ENCODE measurements around the gene DOCK10.

DOCK10 gene

GRCh38 chr2:224999754-225000153 lies 42.5 kb downstream of the DOCK10 start:
- no peaks in the 10 kb centered on the region for H3K27me3 ChIP-seq (ENCODE audit: control insufficient read depth, insufficient read depth, low read length, poor library complexity, severe bottlenecking)
- H3K4me3 ChIP-seq (ENCODE audit: insufficient read depth, low read depth, low read length), result no peak overlapping the region
- 89 to 95% methylated on average over 3 of the region's 3 CpGs for WGBS, 2 experiments
- H3K36me3 ChIP-seq (ENCODE audit: control insufficient read depth, insufficient read depth, low read length), result no peaks in the 10 kb centered on the region
- H3K27ac ChIP-seq (ENCODE audit: insufficient read depth, low read depth, low read length, poor library complexity, severe bottlenecking), result no peak overlapping the region
- H3K9me3 ChIP-seq (ENCODE audit: control insufficient read depth, low read length), result no peaks in the 10 kb centered on the region
- no peaks in the 10 kb centered on the region for H3K4me1 ChIP-seq (ENCODE audit: control insufficient read depth, insufficient read depth, low read length)

- 92 to 94% methylated on average over 1 of the region's 1 CpG for WGBS, 2 experiments
- no peaks in the 10 kb centered on the region for H3K9me3 ChIP-seq (ENCODE audit: control insufficient read depth, low read length)
Measured at GRCh38 chr2:224999321-224999720, 42.9 kb downstream of the DOCK10 start.

GRCh38 chr2:224997802-224998201 lies 44.5 kb downstream of the DOCK10 start:
- Histone ChIP-seq H3K36me3 (ENCODE audit: control insufficient read depth, insufficient read depth, low read length) (no peaks in the 10 kb centered on the region), H3K4me1 (ENCODE audit: control insufficient read depth, insufficient read depth, low read length) (no peaks in the 10 kb centered on the region), H3K27me3 (ENCODE audit: control insufficient read depth, insufficient read depth, low read length, poor library complexity, severe bottlenecking) (no peaks in the 10 kb centered on the region), H3K4me3 (ENCODE audit: insufficient read depth, low read depth, low read length) (no peak overlapping the region), H3K27ac (ENCODE audit: insufficient read depth, low read depth, low read length, poor library complexity, severe bottlenecking) (no peak overlapping the region), H3K9me3 (ENCODE audit: control insufficient read depth, low read length) (no peaks in the 10 kb centered on the region)
- 91 to 92% methylated on average over 8 of the region's 8 CpGs for WGBS, 2 experiments

More at GRCh38 chr2:224999321-224999720, 42.9 kb downstream of the DOCK10 start:
- H3K27ac ChIP-seq (ENCODE audit: insufficient read depth, low read depth, low read length, poor library complexity, severe bottlenecking), result no peak overlapping the region
- no peak overlapping the region for H3K4me3 ChIP-seq (ENCODE audit: insufficient read depth, low read depth, low read length)
- H3K36me3 ChIP-seq (ENCODE audit: control insufficient read depth, insufficient read depth, low read length), result no peaks in the 10 kb centered on the region
- H3K4me1 ChIP-seq (ENCODE audit: control insufficient read depth, insufficient read depth, low read length), result no peaks in the 10 kb centered on the region
- no peaks in the 10 kb centered on the region for H3K27me3 ChIP-seq (ENCODE audit: control insufficient read depth, insufficient read depth, low read length, poor library complexity, severe bottlenecking)

- 96 to 98% methylated on average over 2 of the region's 3 CpGs for WGBS, 2 experiments
- no peaks in the 10 kb centered on the region for H3K9me3 ChIP-seq (ENCODE audit: control insufficient read depth, low read length)
- no peaks in the 10 kb centered on the region for H3K36me3 ChIP-seq (ENCODE audit: control insufficient read depth, insufficient read depth, low read length)
- no peaks in the 10 kb centered on the region for H3K27me3 ChIP-seq (ENCODE audit: control insufficient read depth, insufficient read depth, low read length, poor library complexity, severe bottlenecking)
- no peaks in the 10 kb centered on the region for H3K4me1 ChIP-seq (ENCODE audit: control insufficient read depth, insufficient read depth, low read length)
- no peak overlapping the region for H3K4me3 ChIP-seq (ENCODE audit: insufficient read depth, low read depth, low read length)
- no peak overlapping the region for H3K27ac ChIP-seq (ENCODE audit: insufficient read depth, low read depth, low read length, poor library complexity, severe bottlenecking)
Measured at GRCh38 chr2:224995419-224995818, 46.8 kb downstream of the DOCK10 start.

GRCh38 chr2:224994242-224994823 lies 47.9 kb downstream of the DOCK10 start:
- H3K4me1 ChIP-seq (ENCODE audit: control insufficient read depth, insufficient read depth, low read length), result no peaks in the 10 kb centered on the region
- H3K27me3 ChIP-seq (ENCODE audit: control insufficient read depth, insufficient read depth, low read length, poor library complexity, severe bottlenecking), result no peaks in the 10 kb centered on the region
- H3K27ac ChIP-seq (ENCODE audit: insufficient read depth, low read depth, low read length, poor library complexity, severe bottlenecking), result no peak overlapping the region
- H3K4me3 ChIP-seq (ENCODE audit: insufficient read depth, low read depth, low read length), result no peak overlapping the region
- H3K36me3 ChIP-seq (ENCODE audit: control insufficient read depth, insufficient read depth, low read length), result no peaks in the 10 kb centered on the region
- 89% methylated on average over 1 of the region's 1 CpG; no CpG with 5 or more reads in 1 of the 2 experiments for WGBS, 2 experiments
- no peaks in the 10 kb centered on the region for H3K9me3 ChIP-seq (ENCODE audit: control insufficient read depth, low read length)

GRCh38 chr2:224990710-224991109 lies 51.6 kb downstream of the DOCK10 start:
- WGBS, 2 experiments, result 96 to 98% methylated on average over 3 of the region's 3 CpGs
- Histone ChIP-seq H3K27ac (ENCODE audit: insufficient read depth, low read depth, low read length, poor library complexity, severe bottlenecking) (no peak overlapping the region), H3K4me1 (ENCODE audit: control insufficient read depth, insufficient read depth, low read length) (no peaks in the 10 kb centered on the region), H3K9me3 (ENCODE audit: control insufficient read depth, low read length) (no peaks in the 10 kb centered on the region), H3K36me3 (ENCODE audit: control insufficient read depth, insufficient read depth, low read length) (no peaks in the 10 kb centered on the region), H3K27me3 (ENCODE audit: control insufficient read depth, insufficient read depth, low read length, poor library complexity, severe bottlenecking) (no peaks in the 10 kb centered on the region), H3K4me3 (ENCODE audit: insufficient read depth, low read depth, low read length) (no peak overlapping the region)

- WGBS, 2 experiments, result 88 to 97% methylated on average over 4 of the region's 4 CpGs
Measured at GRCh38 chr2:224987733-224988132, 54.5 kb downstream of the DOCK10 start.

GRCh38 chr2:224986477-224986876 lies 55.8 kb downstream of the DOCK10 start:
- 100% methylated on average over 1 of the region's 1 CpG for WGBS, 2 experiments
- no peaks in the 10 kb centered on the region for H3K27me3 ChIP-seq (ENCODE audit: control insufficient read depth, insufficient read depth, low read length, poor library complexity, severe bottlenecking)

More at GRCh38 chr2:224987733-224988132, 54.5 kb downstream of the DOCK10 start:
- no peaks in the 10 kb centered on the region for H3K36me3 ChIP-seq (ENCODE audit: control insufficient read depth, insufficient read depth, low read length)
- no peaks in the 10 kb centered on the region for H3K27me3 ChIP-seq (ENCODE audit: control insufficient read depth, insufficient read depth, low read length, poor library complexity, severe bottlenecking)
- H3K4me3 ChIP-seq (ENCODE audit: insufficient read depth, low read depth, low read length), result no peak overlapping the region
- H3K27ac ChIP-seq (ENCODE audit: insufficient read depth, low read depth, low read length, poor library complexity, severe bottlenecking), result no peak overlapping the region
- H3K9me3 ChIP-seq (ENCODE audit: control insufficient read depth, low read length), result no peaks in the 10 kb centered on the region
- no peaks in the 10 kb centered on the region for H3K4me1 ChIP-seq (ENCODE audit: control insufficient read depth, insufficient read depth, low read length)

GRCh38 chr2:224984637-224985036 lies 57.6 kb downstream of the DOCK10 start:
- no peaks in the 10 kb centered on the region for H3K4me1 ChIP-seq (ENCODE audit: control insufficient read depth, insufficient read depth, low read length)
- no peaks in the 10 kb centered on the region for H3K27me3 ChIP-seq (ENCODE audit: control insufficient read depth, insufficient read depth, low read length, poor library complexity, severe bottlenecking)
- H3K27ac ChIP-seq (ENCODE audit: insufficient read depth, low read depth, low read length, poor library complexity, severe bottlenecking), result no peak overlapping the region
- H3K36me3 ChIP-seq (ENCODE audit: control insufficient read depth, insufficient read depth, low read length), result no peaks in the 10 kb centered on the region
- no peaks in the 10 kb centered on the region for H3K9me3 ChIP-seq (ENCODE audit: control insufficient read depth, low read length)
- WGBS, 2 experiments, result 88 to 96% methylated on average over 5 of the region's 5 CpGs
- H3K4me3 ChIP-seq (ENCODE audit: insufficient read depth, low read depth, low read length), result no peak overlapping the region

More at GRCh38 chr2:224986477-224986876, 55.8 kb downstream of the DOCK10 start:
- no peak overlapping the region for H3K4me3 ChIP-seq (ENCODE audit: insufficient read depth, low read depth, low read length)
- H3K9me3 ChIP-seq (ENCODE audit: control insufficient read depth, low read length), result no peaks in the 10 kb centered on the region
- H3K27ac ChIP-seq (ENCODE audit: insufficient read depth, low read depth, low read length, poor library complexity, severe bottlenecking), result no peak overlapping the region
- H3K4me1 ChIP-seq (ENCODE audit: control insufficient read depth, insufficient read depth, low read length), result no peaks in the 10 kb centered on the region
- H3K36me3 ChIP-seq (ENCODE audit: control insufficient read depth, insufficient read depth, low read length), result no peaks in the 10 kb centered on the region

GRCh38 chr2:224983712-224984554 lies 58.3 kb downstream of the DOCK10 start:
- Histone ChIP-seq H3K36me3 (ENCODE audit: control insufficient read depth, insufficient read depth, low read length) (no peaks in the 10 kb centered on the region), H3K9me3 (ENCODE audit: control insufficient read depth, low read length) (no peaks in the 10 kb centered on the region), H3K4me1 (ENCODE audit: control insufficient read depth, insufficient read depth, low read length) (no peaks in the 10 kb centered on the region), H3K27me3 (ENCODE audit: control insufficient read depth, insufficient read depth, low read length, poor library complexity, severe bottlenecking) (no peaks in the 10 kb centered on the region), H3K27ac (ENCODE audit: insufficient read depth, low read depth, low read length, poor library complexity, severe bottlenecking) (no peak overlapping the region), H3K4me3 (ENCODE audit: insufficient read depth, low read depth, low read length) (no peak overlapping the region)
- WGBS, 2 experiments, result 78 to 85% methylated on average over 10 to 11 of the region's 11 CpGs

Measured in ectodermal cell (in vitro differentiated cells).